GM21367 (cell line): ENCODE results near the gene PRPF6.
A peak's percentile ranks its signal among the peaks of the same experiment; 100 is the strongest.

Source experiments
- ATAC-seq: cut with Tn5 transposase; IDR thresholded peaks from one replicate; pipeline ENCODE4 v1.9.1; 2021; ENCODE audit not compliant: unreplicated experiment

Gene PRPF6

GRCh38 chr20:63945921-63946920 lies 34.7 kb upstream of the PRPF6 start:
- no peak for ATAC-seq

- no peak for ATAC-seq
Observed at GRCh38 chr20:63946986-63947637, 33.8 kb upstream of the PRPF6 start.

DNA sequence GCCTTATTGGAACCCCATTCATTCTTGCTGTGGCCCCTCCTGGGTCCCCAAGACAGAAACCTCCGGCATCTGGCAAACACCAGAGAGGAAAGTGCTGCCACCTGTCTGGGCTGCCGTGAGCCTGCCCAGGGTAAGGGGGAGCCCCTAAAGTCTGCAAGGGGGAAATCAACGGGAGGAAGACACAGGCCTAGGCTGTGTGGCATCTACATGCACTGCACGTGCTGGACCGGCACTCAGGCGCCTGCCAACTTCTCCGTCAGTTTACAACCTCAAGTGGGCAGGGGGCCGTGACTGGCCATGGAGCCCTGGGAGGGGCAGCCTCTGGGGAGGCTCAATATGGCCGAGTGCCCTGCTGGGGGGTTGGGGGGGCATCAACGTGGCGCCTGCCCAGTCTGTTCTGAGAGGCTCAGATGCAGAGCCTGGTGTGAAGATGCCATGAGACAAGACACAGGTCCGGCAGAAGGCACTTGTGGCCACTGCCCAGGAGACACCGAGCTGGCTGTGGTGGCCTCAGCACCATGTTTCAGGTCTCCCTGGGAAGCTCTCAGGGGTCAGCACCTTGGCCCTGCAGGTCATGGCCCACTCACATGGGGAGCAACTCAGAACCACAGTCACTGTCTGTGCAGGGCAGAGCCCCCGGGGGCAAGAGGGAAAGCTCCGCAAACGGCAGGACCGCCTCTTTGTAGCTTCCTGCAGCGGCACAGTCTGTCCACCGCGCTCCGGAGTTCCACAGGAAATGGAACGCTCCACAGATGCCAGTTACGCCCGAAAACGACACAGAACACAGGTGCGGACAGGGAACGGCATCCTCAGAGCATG lies 33.1 kb upstream of the PRPF6 start:
- no peak for ATAC-seq

DNA sequence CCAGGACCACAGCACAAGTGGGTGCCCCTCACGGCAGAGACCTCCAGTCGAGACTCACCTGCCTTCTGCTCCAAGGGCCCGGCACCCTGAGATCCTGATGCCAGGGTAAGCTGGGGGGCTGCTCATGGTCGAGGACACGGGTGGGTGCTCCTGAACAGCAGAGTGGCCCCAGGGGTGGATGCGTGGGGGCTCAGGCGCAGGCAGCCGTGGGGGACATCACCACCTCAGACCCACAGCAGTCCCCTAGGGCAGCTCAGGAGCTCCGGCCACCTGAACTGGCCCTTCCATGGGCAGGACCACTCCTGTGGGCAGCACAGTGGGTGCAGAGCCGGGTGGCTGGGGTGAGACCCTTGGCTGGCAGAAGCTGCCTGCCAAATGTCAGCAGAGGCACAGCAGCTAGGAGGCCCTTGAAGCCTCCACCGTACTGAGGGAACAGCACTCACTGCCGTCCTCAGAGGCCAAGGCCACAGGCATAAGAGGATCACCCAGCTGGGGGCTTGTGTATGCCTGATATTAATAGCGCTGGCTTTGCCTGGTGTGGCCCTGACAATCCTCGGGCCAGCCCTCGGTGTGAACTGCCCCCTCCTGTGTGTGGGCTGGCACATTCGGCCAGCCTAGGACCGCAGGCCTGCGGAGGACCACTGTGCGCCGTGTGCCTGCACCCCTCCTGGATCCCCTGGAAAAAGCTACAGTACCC lies 30.1 kb upstream of the PRPF6 start:
- no peak for ATAC-seq

DNA sequence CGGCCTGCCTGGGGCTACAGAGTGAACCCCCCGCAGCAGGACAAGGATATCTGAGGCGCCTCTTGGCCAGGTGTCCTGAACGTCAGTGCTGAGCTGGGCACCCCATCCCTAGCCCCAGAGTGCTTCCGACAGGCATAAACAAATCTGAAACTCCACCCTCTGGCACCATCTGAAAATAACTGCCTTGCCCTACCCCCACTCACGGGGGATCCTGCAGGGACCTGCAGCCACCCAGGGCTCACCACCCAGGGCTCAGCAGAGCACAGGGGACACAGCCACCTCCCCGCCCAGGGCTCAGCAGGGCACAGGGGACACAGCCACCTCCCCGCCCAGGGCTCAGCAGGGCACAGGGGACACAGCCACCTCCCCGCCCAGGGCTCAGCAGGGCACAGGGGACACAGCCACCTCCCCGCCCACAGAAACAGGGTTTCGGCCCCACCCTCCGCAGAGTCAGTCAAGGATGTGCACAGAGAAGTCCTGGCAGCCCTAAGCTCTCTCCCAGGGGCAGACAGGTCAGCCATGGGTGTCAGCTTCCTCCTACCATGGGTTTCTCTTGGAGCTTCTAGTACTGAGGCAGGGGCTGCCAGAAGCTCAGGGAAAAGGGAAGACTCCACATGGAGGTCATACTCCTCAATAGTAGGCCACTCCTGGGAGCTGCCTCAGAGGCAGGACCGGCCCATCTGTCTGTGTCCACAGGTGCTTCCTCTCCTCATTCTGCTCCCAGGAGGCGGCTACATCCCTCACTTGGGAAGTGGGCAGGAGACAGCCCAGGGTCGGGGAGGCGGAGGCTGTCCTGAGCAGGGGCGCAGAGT lies 29.3 kb upstream of the PRPF6 start:
- ATAC-seq, result no peak

- ATAC-seq, result no peak
Observed at GRCh38 chr20:63952210-63952535, 28.8 kb upstream of the PRPF6 start.

- ATAC-seq, result no peak
Observed at GRCh38 chr20:63952769-63953168, 28.2 kb upstream of the PRPF6 start.

- no peak for ATAC-seq
Observed at GRCh38 chr20:63953764-63954429, 27.0 kb upstream of the PRPF6 start.

- ATAC-seq, result peak; percentile 13
Observed at GRCh38 chr20:63955281-63955826, 25.6 kb upstream of the PRPF6 start.

GRCh38 chr20:63955827-63956663 lies 24.9 kb upstream of the PRPF6 start, which contains the start of gene UCKL1:
Gene UCKL1 (minus strand): TSS chr20:63956416. CDS start chr20:63956372, 44 bp downstream.
- ATAC-seq, result peak; percentile 47

DNA sequence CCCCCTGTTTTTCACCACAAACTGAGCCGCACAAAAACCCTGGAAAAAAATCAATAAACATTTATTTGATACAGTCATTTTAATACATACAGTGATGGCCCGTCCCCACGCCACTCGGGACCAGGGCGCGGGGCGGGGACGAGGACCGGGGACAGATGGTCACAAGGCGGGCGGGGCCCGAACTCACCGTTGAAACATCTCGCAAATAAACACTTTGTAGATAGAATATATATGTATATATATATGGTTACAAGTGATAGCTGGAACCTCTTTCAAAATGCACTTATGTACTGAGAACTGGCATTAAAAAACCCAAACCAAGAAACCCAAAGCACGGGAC lies 24.3 kb upstream of the PRPF6 start:
- ATAC-seq, result no peak

- ATAC-seq, result no peak
Observed at GRCh38 chr20:63957004-63957689, 23.8 kb upstream of the PRPF6 start.

GRCh38 chr20:63957690-63958441 lies 23.1 kb upstream of the PRPF6 start:
- no peak for ATAC-seq

GRCh38 chr20:63958471-63958870 lies 22.5 kb upstream of the PRPF6 start:
- no peak for ATAC-seq

- ATAC-seq, result no peak
Observed at GRCh38 chr20:63958964-63959698, 21.8 kb upstream of the PRPF6 start.

DNA sequence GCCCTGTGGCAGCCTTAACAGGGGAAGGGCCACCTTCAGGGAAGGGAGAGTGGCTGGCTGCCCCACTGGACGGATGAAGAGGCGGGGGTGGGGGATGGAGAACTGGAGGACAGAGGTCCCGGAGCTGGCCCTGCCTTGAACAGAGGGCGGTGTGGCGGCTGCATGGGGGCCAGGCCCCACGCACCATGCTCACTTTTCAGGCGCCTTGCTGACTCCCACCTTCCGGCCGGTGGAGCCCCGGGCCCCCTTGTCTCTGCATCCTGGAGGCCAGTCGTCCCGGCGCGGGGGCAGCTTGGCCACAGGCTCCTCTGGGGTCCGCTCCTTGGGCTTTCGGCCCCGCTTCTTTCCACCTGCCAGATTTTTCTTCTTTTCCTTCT lies 21.2 kb upstream of the PRPF6 start:
- ATAC-seq, result no peak
